Stimulated activated CD4-positive, alpha-beta T cell treated with anti-CD3 and anti-CD28 coated beads, Interleukin-4, amount 100 ng/mL, for 1 hour (primary cell): Measurements from ENCODE around the gene NBPF1.
"Not testable (repeated sequence)": the region's sequence is repeated elsewhere in the genome, so short reads cannot be mapped to it uniquely, and the experiment has no call there.

Source experiments
- DNase-seq: peaks from one replicate; pipeline ENCODE4 v3.0.0-alpha.2; 2020

NBPF1 gene

GRCh38 chr1:16613185-16614147, at the start of gene NBPF1:
Gene NBPF1 (minus strand): TSS chr1:16613564.
- DNase-seq = peak; percentile 98

- DNase-seq = not testable (repeated sequence)
These were observed 44.9 kb upstream of the NBPF1 start for GRCh38 chr1:16658234-16658633.

GRCh38 chr1:16656981-16657683, 43.8 kb upstream of the NBPF1 start:
- DNase-seq = not testable (repeated sequence)

GRCh38 chr1:16656574-16656973, 43.2 kb upstream of the NBPF1 start:
- not testable (repeated sequence) for DNase-seq

GRCh38 chr1:16651560-16651959, 38.2 kb upstream of the NBPF1 start:
- not testable (repeated sequence) for DNase-seq

GRCh38 chr1:16649960-16650359, 36.6 kb upstream of the NBPF1 start:
- not testable (repeated sequence) for DNase-seq

- DNase-seq = peak; percentile 1
These were observed 36.0 kb upstream of the NBPF1 start for GRCh38 chr1:16649390-16649789.

- peak; percentile 0 for DNase-seq
These were observed 35.4 kb upstream of the NBPF1 start for GRCh38 chr1:16648756-16649155.

GRCh38 chr1:16648250-16648649, 34.9 kb upstream of the NBPF1 start:
- DNase-seq = peak; percentile 4

GRCh38 chr1:16647179-16648176, 34.1 kb upstream of the NBPF1 start:
- DNase-seq = peak; percentile 58

- not testable (repeated sequence) for DNase-seq
These were observed 33.4 kb upstream of the NBPF1 start for GRCh38 chr1:16646716-16647115.

- DNase-seq = peak; percentile 7
These were observed 32.8 kb upstream of the NBPF1 start for GRCh38 chr1:16646061-16646664.

GRCh38 chr1:16645271-16646060, 32.1 kb upstream of the NBPF1 start:
- peak; percentile 10 for DNase-seq

GRCh38 chr1:16644482-16645270, 31.3 kb upstream of the NBPF1 start:
- DNase-seq = peak; percentile 100

- no peak for DNase-seq
These were observed 30.8 kb upstream of the NBPF1 start for GRCh38 chr1:16644193-16644481.

- DNase-seq = peak; percentile 12
These were observed 30.3 kb upstream of the NBPF1 start for GRCh38 chr1:16643476-16644192.

- peak; percentile 3 for DNase-seq
These were observed 29.6 kb upstream of the NBPF1 start for GRCh38 chr1:16643001-16643411.

- peak; percentile 2 for DNase-seq
These were observed 28.9 kb upstream of the NBPF1 start for GRCh38 chr1:16642025-16642966.
